GM13976 (cell line): Measurements from ENCODE around the gene C19orf67.

Source experiments
- DNase-seq: peaks from one replicate; pipeline ENCODE4 v3.0.0; 2012; ENCODE audit warnings: low spot score
- in situ Hi-C: fragments of 300-500 bp; cut with MboI; formaldehyde crosslinking; loops from one replicate; pipeline ENCODE4 v1.12.0; 2022; ENCODE audit warnings: low sequenced_read_pairs, mixed read lengths, inconsistent platforms; ENCODE audit not compliant: unreplicated experiment
- TF ChIP-seq, protein P1 (sequence below): IDR thresholded peaks from 2 replicates; pipeline ENCODE4 v1.5.1; 2012; ENCODE audit warnings: borderline replicate concordance, mild to moderate bottlenecking; ENCODE audit not compliant: insufficient read depth; ENCODE audit errors: extremely low read depth, missing control alignments, control extremely low read depth

The C19orf67 gene

DNA sequence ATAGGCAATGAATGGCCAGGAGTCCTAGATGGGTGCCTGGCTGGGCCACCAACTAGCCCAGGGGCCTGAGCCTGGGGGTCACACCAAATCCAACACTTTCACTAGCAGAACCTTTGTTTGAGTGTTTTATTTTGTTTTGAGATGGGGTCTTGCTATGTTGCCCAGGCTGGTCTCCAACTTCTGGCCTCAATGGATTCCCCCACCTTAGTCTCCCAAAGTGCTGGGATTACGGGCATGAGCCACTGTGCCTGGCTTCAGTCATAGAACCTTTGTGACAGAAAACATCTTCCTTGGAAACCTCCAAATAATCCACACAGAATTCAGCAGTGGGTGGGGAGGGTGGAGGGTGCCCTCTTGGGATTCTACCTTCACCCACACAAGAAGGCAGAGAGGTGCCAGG is 25.9 kb upstream of the C19orf67 start:
- DNase-seq: no peak
- in situ Hi-C loops: no loop called here
- TF ChIP-seq, protein P1, sequence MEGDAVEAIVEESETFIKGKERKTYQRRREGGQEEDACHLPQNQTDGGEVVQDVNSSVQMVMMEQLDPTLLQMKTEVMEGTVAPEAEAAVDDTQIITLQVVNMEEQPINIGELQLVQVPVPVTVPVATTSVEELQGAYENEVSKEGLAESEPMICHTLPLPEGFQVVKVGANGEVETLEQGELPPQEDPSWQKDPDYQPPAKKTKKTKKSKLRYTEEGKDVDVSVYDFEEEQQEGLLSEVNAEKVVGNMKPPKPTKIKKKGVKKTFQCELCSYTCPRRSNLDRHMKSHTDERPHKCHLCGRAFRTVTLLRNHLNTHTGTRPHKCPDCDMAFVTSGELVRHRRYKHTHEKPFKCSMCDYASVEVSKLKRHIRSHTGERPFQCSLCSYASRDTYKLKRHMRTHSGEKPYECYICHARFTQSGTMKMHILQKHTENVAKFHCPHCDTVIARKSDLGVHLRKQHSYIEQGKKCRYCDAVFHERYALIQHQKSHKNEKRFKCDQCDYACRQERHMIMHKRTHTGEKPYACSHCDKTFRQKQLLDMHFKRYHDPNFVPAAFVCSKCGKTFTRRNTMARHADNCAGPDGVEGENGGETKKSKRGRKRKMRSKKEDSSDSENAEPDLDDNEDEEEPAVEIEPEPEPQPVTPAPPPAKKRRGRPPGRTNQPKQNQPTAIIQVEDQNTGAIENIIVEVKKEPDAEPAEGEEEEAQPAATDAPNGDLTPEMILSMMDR: no peak

DNA sequence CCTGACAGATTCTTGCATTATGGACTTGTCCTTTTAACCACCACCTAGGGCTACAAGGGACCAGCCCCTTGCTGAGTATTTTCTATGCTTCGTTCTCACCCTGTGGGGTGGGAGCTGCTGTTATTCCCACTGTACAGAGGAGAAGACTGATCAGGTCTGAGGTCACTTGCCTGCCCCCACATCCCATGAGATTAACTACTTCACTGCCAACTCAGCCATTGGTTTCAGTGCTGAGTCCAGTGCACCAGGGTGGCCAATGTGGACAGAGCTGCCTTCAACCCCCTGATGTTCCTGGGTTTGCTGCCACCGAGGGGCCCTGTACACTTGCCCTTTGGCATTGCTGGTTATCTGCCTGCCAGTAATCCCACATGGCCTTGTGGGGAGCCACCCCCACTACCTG is 25.1 kb upstream of the C19orf67 start:
- in situ Hi-C loops: no loop called here
- TF ChIP-seq, protein P1: no peak
- DNase-seq: no peak

DNA sequence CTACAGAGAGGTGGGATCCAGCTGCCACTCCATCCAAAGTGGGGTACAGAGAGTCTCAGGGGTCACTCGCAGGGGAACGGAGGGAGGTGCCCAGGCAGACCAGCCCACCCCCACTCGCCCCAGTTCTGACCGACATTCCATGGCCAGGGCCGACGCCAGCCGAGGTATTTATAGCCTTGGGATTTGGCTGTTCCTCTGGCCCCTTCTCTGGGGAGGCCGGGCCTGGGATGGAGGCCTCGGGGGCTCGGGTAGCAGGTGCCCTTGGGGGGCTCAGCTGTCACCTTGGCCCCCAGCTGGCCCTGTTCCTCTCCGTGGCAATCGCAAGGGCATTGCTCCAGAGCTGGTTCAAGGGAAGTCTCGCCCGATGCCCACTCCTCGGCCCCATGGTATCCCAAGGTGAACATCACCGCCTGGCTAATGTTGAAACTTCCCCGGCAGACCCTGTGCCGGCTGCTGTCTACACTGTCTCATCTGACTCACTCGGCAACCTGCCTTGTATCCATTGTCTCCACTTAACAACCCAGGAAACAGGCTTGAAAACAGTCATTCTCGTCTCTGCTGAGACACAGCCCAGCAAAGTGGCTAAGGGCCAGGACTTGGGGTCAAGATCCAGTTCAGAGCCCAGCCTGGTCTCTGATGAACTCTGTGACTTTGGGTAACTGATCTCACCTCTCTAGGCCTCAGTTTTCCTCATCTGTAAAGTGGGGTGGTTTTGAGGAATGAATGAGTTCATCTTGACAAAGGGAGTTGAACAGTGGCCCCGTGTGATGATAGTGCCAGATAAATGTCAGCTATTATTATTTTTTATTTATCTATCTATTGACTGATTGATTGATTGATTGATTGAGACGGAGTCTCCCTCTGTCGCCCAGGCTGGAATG is 22.2 kb upstream of the C19orf67 start:
- TF ChIP-seq, protein P1: no peak
- in situ Hi-C loops: no loop called here
- no peak for DNase-seq

DNA sequence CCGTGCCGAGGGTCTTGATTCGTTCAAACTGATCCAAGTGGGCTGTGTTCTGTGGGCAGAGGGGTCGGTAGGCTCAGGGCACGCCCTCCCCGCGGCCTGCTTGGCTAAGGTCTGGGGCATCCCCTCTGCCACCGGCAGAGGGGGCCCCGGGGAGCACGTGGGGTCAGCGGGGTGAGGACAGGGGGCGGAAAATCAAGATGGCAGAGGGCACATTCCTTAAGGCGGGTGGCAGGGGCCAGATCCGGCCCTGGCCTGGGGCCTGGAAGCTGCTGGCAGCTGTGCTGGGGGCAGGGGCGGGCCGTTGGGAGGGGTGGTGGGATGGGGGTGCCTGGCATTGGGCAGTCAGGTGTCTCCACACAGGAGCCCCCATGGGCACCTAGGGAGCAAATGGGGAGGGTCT is 21.3 kb upstream of the C19orf67 start:
- TF ChIP-seq, protein P1: no peak
- DNase-seq: no peak
- in situ Hi-C loops: no loop called here

DNA sequence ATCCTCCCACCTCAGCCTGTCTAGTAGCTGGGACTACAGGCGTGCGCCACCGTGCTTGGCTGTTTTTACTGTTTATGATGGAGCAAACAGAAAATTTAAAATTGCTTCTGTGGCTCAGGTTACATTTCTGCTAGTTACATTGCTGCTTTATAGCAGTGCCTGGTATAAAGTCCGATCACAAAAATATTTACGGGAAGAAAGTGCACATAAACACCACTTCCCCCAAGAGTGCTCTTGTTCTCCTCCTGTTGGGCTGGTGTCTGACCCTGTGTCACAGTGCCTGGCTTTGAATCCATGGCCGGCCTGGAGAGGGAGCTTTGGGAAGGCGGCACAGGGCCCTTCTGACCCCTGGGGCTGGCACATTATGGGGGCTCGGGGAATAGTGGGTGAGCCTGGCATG is 20.1 kb upstream of the C19orf67 start:
- no peak for DNase-seq
- in situ Hi-C loops: no loop called here

DNA sequence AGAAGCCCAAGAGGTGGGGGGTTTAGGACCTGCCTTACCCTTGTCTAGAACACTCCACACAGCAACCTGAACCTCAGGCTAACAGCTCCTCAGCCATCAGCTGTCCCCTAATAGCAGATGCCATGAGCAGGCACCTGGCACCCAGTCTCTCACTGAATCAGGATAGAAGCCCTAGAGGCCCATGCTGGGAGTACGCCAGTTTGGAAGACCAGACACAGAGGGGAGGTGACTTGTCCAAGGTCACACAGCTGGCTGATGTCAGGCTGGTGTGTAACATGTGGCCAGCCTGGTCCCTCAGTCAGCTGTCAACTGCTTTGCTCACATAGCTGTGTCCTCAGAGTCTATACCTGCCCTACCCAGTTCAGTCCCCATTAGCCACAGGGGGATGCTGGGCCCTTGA is 17.7 kb upstream of the C19orf67 start:
- DNase-seq: no peak
- in situ Hi-C loops: no loop called here
- TF ChIP-seq, protein P1: no peak

More for the DNA sequence above, 20.1 kb upstream of the C19orf67 start:
- TF ChIP-seq, protein P1: no peak
